OCI-LY3 (cell line): Measurements from ENCODE around the gene CFAP91.

Source experiments
- EZH2phosphoT487 ChIP-seq: fragments of 200-600 bp; shearing (Covaris generic); IDR thresholded peaks from 2 replicates; pipeline ENCODE4 v1.6.1; 2018; ENCODE audit warnings: antibody characterized with exemption, mixed run types, low read depth
- TF ChIP-seq, protein P1 (sequence below): fragments of 200-600, 300-600 bp; sonication (generic); IDR thresholded peaks from 2 replicates; pipeline ENCODE4 v1.5.1; 2014; ENCODE audit warnings: antibody characterized with exemption, low read length, low read depth

- TF ChIP-seq, protein P1, sequence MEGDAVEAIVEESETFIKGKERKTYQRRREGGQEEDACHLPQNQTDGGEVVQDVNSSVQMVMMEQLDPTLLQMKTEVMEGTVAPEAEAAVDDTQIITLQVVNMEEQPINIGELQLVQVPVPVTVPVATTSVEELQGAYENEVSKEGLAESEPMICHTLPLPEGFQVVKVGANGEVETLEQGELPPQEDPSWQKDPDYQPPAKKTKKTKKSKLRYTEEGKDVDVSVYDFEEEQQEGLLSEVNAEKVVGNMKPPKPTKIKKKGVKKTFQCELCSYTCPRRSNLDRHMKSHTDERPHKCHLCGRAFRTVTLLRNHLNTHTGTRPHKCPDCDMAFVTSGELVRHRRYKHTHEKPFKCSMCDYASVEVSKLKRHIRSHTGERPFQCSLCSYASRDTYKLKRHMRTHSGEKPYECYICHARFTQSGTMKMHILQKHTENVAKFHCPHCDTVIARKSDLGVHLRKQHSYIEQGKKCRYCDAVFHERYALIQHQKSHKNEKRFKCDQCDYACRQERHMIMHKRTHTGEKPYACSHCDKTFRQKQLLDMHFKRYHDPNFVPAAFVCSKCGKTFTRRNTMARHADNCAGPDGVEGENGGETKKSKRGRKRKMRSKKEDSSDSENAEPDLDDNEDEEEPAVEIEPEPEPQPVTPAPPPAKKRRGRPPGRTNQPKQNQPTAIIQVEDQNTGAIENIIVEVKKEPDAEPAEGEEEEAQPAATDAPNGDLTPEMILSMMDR: no peak
- no peak for TF ChIP-seq EZH2phosphoT487
Measured at GRCh38 chr3:119716998-119717397, 14.2 kb downstream of the CFAP91 start.
